GM23248 (cell line): ENCODE measurements around the gene PIWIL4.

ENCODE experiments used
- EZH2 ChIP-seq: fragments of 200-600 bp; sonication (generic); IDR thresholded peaks from 2 replicates; pipeline ENCODE4 v1.6.1; 2018; ENCODE audit warnings: antibody characterized with exemption, mild to moderate bottlenecking; ENCODE audit not compliant: insufficient read depth, poor library complexity, severe bottlenecking
- EZH2phosphoT487 ChIP-seq: fragments of 200-600 bp; sonication (generic); IDR thresholded peaks from 2 replicates; pipeline ENCODE4 v1.6.1; 2018; ENCODE audit warnings: antibody characterized with exemption, moderate library complexity, mild to moderate bottlenecking, low read depth; ENCODE audit not compliant: insufficient read depth

GRCh38 chr11:94649254-94649653, 82.1 kb downstream of the PIWIL4 start:
- TF ChIP-seq EZH2 (no peak), EZH2phosphoT487 (no peak)
